Activated B cell treated with CpG ODN at 0.5 μM for 24 hours (primary cell): Measurements from ENCODE around the gene VPS13D. TPM values are rescaled to one million over a fixed set of nuclear protein-coding genes. Genes with fewer than 3 reads are reported as not detected.

Experiments used
- ATAC-seq: fragments of 200-7000 bp; cut with Tn5 transposase; one replicate; pipeline ENCODE4 v1.10.0; 2021; ENCODE audit warnings: low read depth, mild to moderate bottlenecking, moderate library complexity
- CTCF ChIA-PET: fragments of 350-600 bp; sonication (Branson Sonifier 250); formaldehyde crosslinking; loops from one replicate; lab custom pipeline; 2021; ENCODE audit warnings: antibody characterized with exemption; lab: Charles Lee
- POLR2A ChIA-PET: fragments of 350-600 bp; sonication (Branson Sonifier 250); formaldehyde crosslinking; loops from one replicate; lab custom pipeline; 2021; ENCODE audit warnings: antibody characterized with exemption; lab: Charles Lee
- DNase-seq: peaks from one replicate; pipeline ENCODE4 v3.0.0; 2022
- H3K27ac Mint-ChIP-seq: one replicate; pipeline ENCODE4 v1.8.0; 2020; ENCODE audit warnings: mixed read lengths
- H3K27me3 Mint-ChIP-seq: one replicate; pipeline ENCODE4 v1.8.0; 2021; ENCODE audit warnings: mixed read lengths
- H3K36me3 Mint-ChIP-seq: one replicate; pipeline ENCODE4 v1.8.0; 2021; ENCODE audit warnings: low read depth, mixed read lengths
- H3K4me1 Mint-ChIP-seq: one replicate; pipeline ENCODE4 v1.8.0; 2021; ENCODE audit warnings: mixed read lengths
- H3K4me3 Mint-ChIP-seq: one replicate; pipeline ENCODE4 v1.8.0; 2020; ENCODE audit warnings: mild to moderate bottlenecking, mixed read lengths
- H3K9me3 Mint-ChIP-seq: one replicate; pipeline ENCODE4 v1.8.0; 2020; ENCODE audit warnings: mixed read lengths
- CTCF ChIP-seq: fragments of 200-600 bp; IDR thresholded peaks from one replicate; pipeline ENCODE4 v1.8.0; 2022; ENCODE audit warnings: antibody characterized with exemption, mild to moderate bottlenecking
- intact Hi-C: fragments of 100-400 bp; cut with micrococcal nuclease; formaldehyde crosslinking; loops from one replicate; pipeline ENCODE4 v1.15.1; 2024
- total RNA-seq: library from RNA; stranded (reverse); gene quantifications from 2 replicates; pipeline ENCODE4 v1.2.3, GENCODE V29; 2022

The VPS13D gene
- total RNA-seq, 1 donor from 2014 or later = 64.5 TPM

GRCh38 chr1:12203216-12204007, 26.4 kb upstream of the VPS13D start:
- Mint-ChIP-seq H3K4me3 (peak overlapping the region; percentile 24), H3K9me3 (no peaks in the 10 kb centered on the region), H3K27me3 (no peaks in the 10 kb centered on the region), H3K36me3 (peaks cover 68% of the 10 kb centered on the region), H3K27ac (peak overlapping the region; percentile 79), H3K4me1 (peaks cover 70% of the 10 kb centered on the region)
- POLR2A ChIA-PET = interaction anchor here (0.6 to 8.8 kb wide), 9 partner anchors 19 to 294 kb away, joined by 3 to 103 read pairs (median 3); no protein-coding TSS in a partner anchor
- ATAC-seq = no peak
- no peak for DNase-seq
- CTCF ChIA-PET = interaction anchor here (9.9 kb wide), 1 partner anchor 79 kb away, joined by 261 read pairs; no protein-coding TSS in a partner anchor
- intact Hi-C loops = loop anchor here (2.0 kb wide), 1 partner anchor 25 kb away; no protein-coding TSS in a partner anchor
- TF ChIP-seq CTCF = no peak

GRCh38 chr1:12204140-12204539, 25.7 kb upstream of the VPS13D start:
- Mint-ChIP-seq H3K9me3 (no peaks in the 10 kb centered on the region), H3K4me1 (peaks cover 72% of the 10 kb centered on the region), H3K4me3 (peak overlapping the region; percentile 24), H3K36me3 (peaks cover 70% of the 10 kb centered on the region), H3K27ac (peak overlapping the region; percentile 79), H3K27me3 (no peaks in the 10 kb centered on the region)
- ChIA-PET POLR2A (interaction anchor here (1.0 to 8.8 kb wide), 5 partner anchors 42 to 294 kb away, joined by 3 to 103 read pairs (median 3); no protein-coding TSS in a partner anchor), CTCF (interaction anchor here (9.9 kb wide), 1 partner anchor 80 kb away, joined by 261 read pairs; no protein-coding TSS in a partner anchor)
- ATAC-seq (peak; percentile 40), DNase-seq (no peak)
- TF ChIP-seq CTCF = no peak
- intact Hi-C loops = loop anchor here (2.0 kb wide), 1 partner anchor 25 kb away; no protein-coding TSS in a partner anchor

- CTCF ChIA-PET = interaction anchor here (9.9 kb wide), 1 partner anchor 80 kb away, joined by 261 read pairs; no protein-coding TSS in a partner anchor
These were observed 24.8 kb upstream of the VPS13D start for GRCh38 chr1:12204754-12205658.

GRCh38 chr1:12206238-12206637, 23.6 kb upstream of the VPS13D start:
- ATAC-seq (no peak), DNase-seq (no peak)
- H3K27me3 Mint-ChIP-seq = no peaks in the 10 kb centered on the region
- H3K4me1 Mint-ChIP-seq = peaks cover 79% of the 10 kb centered on the region
- H3K36me3 Mint-ChIP-seq = peaks cover 64% of the 10 kb centered on the region
- H3K27ac Mint-ChIP-seq = no peak overlapping the region
- intact Hi-C loops = no loop called here
- ChIA-PET CTCF (interaction anchor here (1.0 to 9.9 kb wide), 3 partner anchors 9 to 87 kb away, joined by 3 to 261 read pairs (median 4); no protein-coding TSS in a partner anchor), POLR2A (interaction anchor here (0.8 to 8.8 kb wide), 2 partner anchors 57 to 81 kb away, joined by 3 to 103 read pairs; no protein-coding TSS in a partner anchor)
- no peak overlapping the region for H3K4me3 Mint-ChIP-seq
- no peak for TF ChIP-seq CTCF
- H3K9me3 Mint-ChIP-seq = no peaks in the 10 kb centered on the region

More at GRCh38 chr1:12204754-12205658, 24.8 kb upstream of the VPS13D start:
- no peak for TF ChIP-seq CTCF
- POLR2A ChIA-PET = interaction anchor here (0.6 to 8.8 kb wide), 8 partner anchors 8 to 297 kb away, joined by 3 to 103 read pairs (median 3); no protein-coding TSS in a partner anchor
- Mint-ChIP-seq H3K9me3 (no peaks in the 10 kb centered on the region), H3K36me3 (peaks cover 68% of the 10 kb centered on the region), H3K4me1 (peaks cover 72% of the 10 kb centered on the region), H3K27me3 (no peaks in the 10 kb centered on the region), H3K27ac (peak overlapping the region; percentile 79), H3K4me3 (no peak overlapping the region)
- ATAC-seq = no peak
- no peak for DNase-seq
- intact Hi-C loops = loop anchor here (2.0 kb wide), 1 partner anchor 26 kb away; no protein-coding TSS in a partner anchor
